Peyer's patch (tissue), 4 donors: ENCODE data around the gene ARMC8. TPM values are rescaled to one million over a fixed set of nuclear protein-coding genes. Genes with fewer than 3 reads are reported as not detected.

Source experiments
- DNase-seq, 3 donors: peaks; one replicate each; pipeline ENCODE4 v3.0.0-alpha.2; 2017 to 2019
- H3K27ac ChIP-seq, 4 donors: fragments of 200-600 bp; sonication (generic); one replicate each; pipeline ENCODE4 v1.5.1; 2016 to 2019
- H3K27me3 ChIP-seq, 2 donors: fragments of 200-600 bp; sonication (generic); one replicate each; pipeline ENCODE4 v1.5.1; 2019
- H3K36me3 ChIP-seq, 3 donors: fragments of 200-600 bp; sonication (generic); one replicate each; pipeline ENCODE4 v1.5.1; 2016 to 2019
- H3K4me1 ChIP-seq, 4 donors: fragments of 200-600 bp; sonication (generic); one replicate each; pipeline ENCODE4 v1.5.1; 2016 to 2019
- H3K4me3 ChIP-seq, 4 donors: fragments of 200-600 bp; sonication (generic); 1 replicate in 3 of 4; 2 replicates in 1 of 4; pipeline ENCODE4 v1.5.1; 2016 to 2019; ENCODE audit warnings: mild to moderate bottlenecking in 1 of 4
- H3K9me3 ChIP-seq, 4 donors: fragments of 200-600 bp; sonication (generic); one replicate each; pipeline ENCODE4 v1.5.1; 2016 to 2019; ENCODE audit warnings: mild to moderate bottlenecking in 1 of 4
- CTCF ChIP-seq, 6 experiments: fragments of 450-650 bp in 4 of 6; fragments of 200-600 bp in 2 of 6; sonication (generic) in 1 of 6; IDR thresholded peaks; one replicate each; pipeline ENCODE4 v1.5.1; 2017 to 2019; ENCODE audit warnings: antibody characterized with exemption in 6 of 6, mild to moderate bottlenecking in 3 of 6, moderate library complexity in 1 of 6
- POLR2A ChIP-seq, 2 donors: fragments of 450-650 bp; IDR thresholded peaks; one replicate each; pipeline ENCODE4 v1.5.1; 2017; ENCODE audit warnings: antibody characterized with exemption in 2 of 2, mild to moderate bottlenecking in 2 of 2, moderate library complexity in 2 of 2
- total RNA-seq, 4 donors: library from RNA; depleted of rRNA; stranded (reverse); fragments of >200 nt; gene quantifications; one replicate each; pipeline ENCODE4 v1.1.0, GENCODE V29; 2016

Gene ARMC8
- total RNA-seq, 4 donors from 2014 or later: 35.7 to 77.2 (median 56.3) TPM

- TF ChIP-seq CTCF (IDR thresholded peaks at IDR 0.05): peak in 5 of 6 experiments; percentile 38 to 53 (median 48)
- no peak for TF ChIP-seq POLR2A (IDR thresholded peaks at IDR 0.05)
- Histone ChIP-seq H3K36me3 (no peaks in the 10 kb centered on the region), H3K27me3 (no peaks in the 10 kb centered on the region), H3K4me3 (peak within 1 kb of the TSS; percentile 48 to 80 (median 58)), H3K4me1 (peaks cover 0 to 10% (median 3%) of the 10 kb centered on the region in 4 donors), H3K27ac (peak within 1 kb of the TSS in 3 of 4 donors; percentile 34 to 71 (median 39)), H3K9me3 (no peaks in the 10 kb centered on the region)
- DNase-seq: peak; percentile 80 to 96 (median 90)
Observed at GRCh38 chr3:138329127-138329983, 142.3 kb downstream of the ARMC8 start, which contains the start of gene NME9. Gene NME9 (minus strand): TSS chr3:138329851. CDS start chr3:138329335, 516 bp downstream.

- Histone ChIP-seq H3K4me3 (peak overlapping the region; percentile 48 to 80 (median 58)), H3K27ac (peak overlapping the region in 1 of 4 donors; percentile 71), H3K9me3 (no peaks in the 10 kb centered on the region), H3K4me1 (peaks cover 0 to 10% (median 3%) of the 10 kb centered on the region in 4 donors), H3K27me3 (no peaks in the 10 kb centered on the region), H3K36me3 (no peaks in the 10 kb centered on the region)
- no peak for TF ChIP-seq CTCF (IDR thresholded peaks at IDR 0.05)
- TF ChIP-seq POLR2A (IDR thresholded peaks at IDR 0.05): no peak
- no peak for DNase-seq
Observed at GRCh38 chr3:138329984-138330293, 142.8 kb downstream of the ARMC8 start.

- TF ChIP-seq POLR2A (IDR thresholded peaks at IDR 0.05) (no peak), CTCF (IDR thresholded peaks at IDR 0.05) (no peak)
- no peak for DNase-seq
Observed at GRCh38 chr3:138331143-138331894, 144.2 kb downstream of the ARMC8 start.

GRCh38 chr3:138332472-138333073 lies 145.5 kb downstream of the ARMC8 start:
- no peak for TF ChIP-seq POLR2A (IDR thresholded peaks at IDR 0.05)
- peak in 5 of 6 experiments; percentile 32 to 47 (median 45) for TF ChIP-seq CTCF (IDR thresholded peaks at IDR 0.05)
- no peak for DNase-seq
- Histone ChIP-seq H3K9me3 (no peaks in the 10 kb centered on the region), H3K4me3 (no peak overlapping the region), H3K27me3 (no peaks in the 10 kb centered on the region), H3K4me1 (peaks cover 0 to 10% (median 3%) of the 10 kb centered on the region in 4 donors), H3K36me3 (no peaks in the 10 kb centered on the region), H3K27ac (no peak overlapping the region)

More at GRCh38 chr3:138331143-138331894, 144.2 kb downstream of the ARMC8 start:
- H3K36me3 ChIP-seq: no peaks in the 10 kb centered on the region
- peaks cover 0 to 10% (median 3%) of the 10 kb centered on the region in 4 donors for H3K4me1 ChIP-seq
- no peaks in the 10 kb centered on the region for H3K9me3 ChIP-seq
- no peak overlapping the region for H3K27ac ChIP-seq
- no peaks in the 10 kb centered on the region for H3K27me3 ChIP-seq
- H3K4me3 ChIP-seq: no peak overlapping the region

- Histone ChIP-seq H3K36me3 (no peaks in the 10 kb centered on the region), H3K27me3 (no peaks in the 10 kb centered on the region), H3K4me3 (no peak overlapping the region), H3K4me1 (peaks cover 0 to 4% (median 0%) of the 10 kb centered on the region in 4 donors), H3K27ac (no peak overlapping the region), H3K9me3 (no peaks in the 10 kb centered on the region)
- DNase-seq: no peak
- TF ChIP-seq POLR2A (IDR thresholded peaks at IDR 0.05): no peak
- TF ChIP-seq CTCF (IDR thresholded peaks at IDR 0.05): no peak
Observed at GRCh38 chr3:138334608-138335007, 147.5 kb downstream of the ARMC8 start.
